Chondrocyte (in vitro differentiated cells): ENCODE results near the gene ABL2. TPM values are rescaled to one million over a fixed set of nuclear protein-coding genes. Genes with fewer than 3 reads are reported as not detected.
A peak's percentile ranks its signal among the peaks of the same experiment; 100 is the strongest.
"Not testable (repeated sequence)": the region's sequence is repeated elsewhere in the genome, so short reads cannot be mapped to it uniquely, and the experiment has no call there.

Experiments used
- DNase-seq: peaks from one replicate; pipeline ENCODE4 v3.0.0; 2021; ENCODE audit warnings: mixed read lengths, low spot score
- H3K27ac Mint-ChIP-seq: one replicate; pipeline ENCODE4 v1.8.0; 2021; ENCODE audit warnings: mild to moderate bottlenecking, moderate library complexity, mixed read lengths; ENCODE audit not compliant: unreplicated experiment
- H3K27me3 Mint-ChIP-seq: 2 replicates; pipeline ENCODE4 v1.8.0; 2021; ENCODE audit warnings: low read depth, mixed read lengths
- H3K36me3 Mint-ChIP-seq: 2 replicates; pipeline ENCODE4 v1.8.0; 2021; ENCODE audit warnings: low read depth, mixed read lengths
- H3K4me1 Mint-ChIP-seq: 2 replicates; pipeline ENCODE4 v1.8.0; 2021; ENCODE audit warnings: low read depth, mild to moderate bottlenecking, mixed read lengths
- H3K4me3 Mint-ChIP-seq: one replicate; pipeline ENCODE4 v1.8.0; 2021; ENCODE audit warnings: mild to moderate bottlenecking, moderate library complexity, mixed read lengths; ENCODE audit not compliant: unreplicated experiment
- H3K9me3 Mint-ChIP-seq: 2 replicates; pipeline ENCODE4 v1.8.0; 2021; ENCODE audit warnings: low read depth, mixed read lengths
- CTCF ChIP-seq: fragments of 200-600 bp; sonication (generic); IDR thresholded peaks from 2 replicates; pipeline ENCODE4 v1.5.0; 2021; ENCODE audit warnings: antibody characterized with exemption, mild to moderate bottlenecking, moderate library complexity
- total RNA-seq: library from RNA; stranded (reverse); gene quantifications from 3 replicates; pipeline ENCODE4 v1.2.1, GENCODE V29; 2021

The ABL2 gene
- total RNA-seq, 1 donor from 2014 or later: 23.1 TPM

DNA sequence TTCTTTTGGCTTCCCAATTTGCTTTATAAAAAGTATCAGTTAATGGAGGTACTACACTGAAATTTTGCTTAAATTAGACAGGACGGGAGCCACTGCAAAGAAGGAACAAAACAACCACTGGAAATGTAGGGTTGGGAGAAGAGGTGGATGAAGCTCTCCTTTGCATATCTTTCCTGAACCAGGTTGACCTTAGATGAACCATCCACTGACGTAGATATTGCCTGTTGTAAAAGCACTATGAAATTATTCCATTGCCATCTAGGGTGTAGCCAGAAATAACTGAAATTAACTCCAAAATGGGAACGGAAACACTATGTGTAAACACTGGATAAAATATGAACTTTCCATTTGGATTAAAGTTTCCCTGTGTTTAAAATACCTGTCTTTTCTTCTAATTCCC is 1.2 kb upstream of the ABL2 start:
- H3K36me3 Mint-ChIP-seq: no peaks in the 10 kb centered on the region
- no peak overlapping the region for H3K4me3 Mint-ChIP-seq
- peaks cover 33% of the 10 kb centered on the region for H3K4me1 Mint-ChIP-seq
- DNase-seq: no peak
- H3K27ac Mint-ChIP-seq: no peak overlapping the region
- H3K9me3 Mint-ChIP-seq: no peaks in the 10 kb centered on the region
- no peaks in the 10 kb centered on the region for H3K27me3 Mint-ChIP-seq
- TF ChIP-seq CTCF: no peak

- DNase-seq: no peak
- peak overlapping the region; percentile 14 for H3K27ac Mint-ChIP-seq
- no peaks in the 10 kb centered on the region for H3K36me3 Mint-ChIP-seq
- H3K9me3 Mint-ChIP-seq: no peaks in the 10 kb centered on the region
- peak overlapping the region; percentile 95 for H3K4me3 Mint-ChIP-seq
- no peaks in the 10 kb centered on the region for H3K27me3 Mint-ChIP-seq
- TF ChIP-seq CTCF: no peak
- H3K4me1 Mint-ChIP-seq: peaks cover 35% of the 10 kb centered on the region
These were observed 774 bp upstream of the ABL2 start for GRCh38 chr1:179230251-179230650.

DNA sequence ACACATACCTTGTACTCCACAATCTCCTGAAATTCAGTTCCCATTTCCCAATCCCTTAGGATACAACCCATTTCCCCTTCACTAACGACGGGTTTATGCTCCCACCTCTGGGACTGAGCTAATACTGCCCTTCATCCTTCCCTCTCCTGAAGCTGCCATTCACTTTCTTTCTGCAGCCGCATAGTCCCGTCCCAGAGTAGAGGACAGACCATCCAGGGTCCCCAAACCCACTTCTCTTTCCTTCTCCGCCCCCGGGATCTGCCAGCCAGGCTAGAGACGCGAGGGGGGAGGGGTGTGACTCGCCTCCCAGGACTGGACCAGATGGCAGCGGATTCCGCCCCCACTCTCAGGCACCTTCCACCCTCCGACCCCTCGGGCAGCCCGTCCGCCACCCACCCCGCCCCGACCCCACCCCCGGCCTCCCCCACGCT is 679 bp downstream of the ABL2 start:
- Mint-ChIP-seq H3K36me3 (no peaks in the 10 kb centered on the region), H3K9me3 (no peaks in the 10 kb centered on the region), H3K27me3 (no peaks in the 10 kb centered on the region), H3K27ac (peak overlapping the region; percentile 87), H3K4me1 (peaks cover 32% of the 10 kb centered on the region), H3K4me3 (peak overlapping the region; percentile 95)
- TF ChIP-seq CTCF: no peak
- no peak for DNase-seq

GRCh38 chr1:179226738-179227137 is 2.7 kb downstream of the ABL2 start:
- no peak for DNase-seq
- H3K27me3 Mint-ChIP-seq: no peaks in the 10 kb centered on the region
- no peak overlapping the region for H3K27ac Mint-ChIP-seq
- no peak overlapping the region for H3K4me3 Mint-ChIP-seq
- no peaks in the 10 kb centered on the region for H3K9me3 Mint-ChIP-seq
- H3K4me1 Mint-ChIP-seq: peaks cover 32% of the 10 kb centered on the region
- no peak for TF ChIP-seq CTCF
- peaks cover 2% of the 10 kb centered on the region for H3K36me3 Mint-ChIP-seq

- DNase-seq: not testable (repeated sequence)
These were observed 5.0 kb downstream of the ABL2 start for GRCh38 chr1:179224466-179224865.

DNA sequence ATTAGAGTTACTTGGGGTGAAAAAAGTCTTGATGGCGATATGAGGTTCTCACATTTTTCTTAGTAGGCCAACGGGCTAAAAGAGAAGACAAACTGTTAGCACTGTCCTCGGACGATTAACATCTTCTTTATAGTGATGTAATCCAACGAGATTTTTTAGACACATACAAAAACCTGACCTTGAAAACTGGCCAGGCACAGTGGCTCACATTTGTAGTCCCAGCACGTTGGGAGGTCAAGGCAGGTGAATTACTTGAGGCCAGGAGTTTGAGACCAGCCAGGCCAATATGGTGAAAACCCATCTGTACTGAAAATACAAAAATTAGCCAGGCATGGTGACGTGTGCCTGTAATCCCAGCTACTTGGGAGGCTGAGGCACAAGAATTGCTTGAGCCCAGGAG is 8.4 kb downstream of the ABL2 start:
- not testable (repeated sequence) for H3K4me1 Mint-ChIP-seq, H3K9me3 Mint-ChIP-seq, H3K27me3 Mint-ChIP-seq, H3K27ac Mint-ChIP-seq, H3K36me3 Mint-ChIP-seq, H3K4me3 Mint-ChIP-seq, DNase-seq

More at GRCh38 chr1:179224466-179224865, 5.0 kb downstream of the ABL2 start:
- H3K4me1 Mint-ChIP-seq: peaks cover 22% of the 10 kb centered on the region
- H3K36me3 Mint-ChIP-seq, H3K27me3 Mint-ChIP-seq, H3K4me3 Mint-ChIP-seq, H3K9me3 Mint-ChIP-seq, H3K27ac Mint-ChIP-seq: not testable (repeated sequence)
